PC-9 (cell line): ENCODE data around the gene PRKG1.

ENCODE experiments used
- CTCF ChIP-seq: fragments of 200-600 bp; sonication (generic); conservative IDR thresholded peaks from 2 replicates; pipeline ENCODE4 v1.6.1; 2017; ENCODE audit warnings: mixed run types, antibody characterized with exemption, mild to moderate bottlenecking, moderate library complexity
- EZH2 ChIP-seq: fragments of 200-600 bp; sonication (generic); IDR thresholded peaks from 2 replicates; pipeline ENCODE4 v1.8.0; 2017; ENCODE audit warnings: antibody characterized with exemption, low read depth

- no peak for TF ChIP-seq CTCF
- TF ChIP-seq EZH2, result no peak
Observed at GRCh38 chr10:52082307-52082706, 1008.0 kb downstream of the PRKG1 start.
